ENCODE measurements around the gene RSAD1. TPM values are rescaled to one million over a fixed set of nuclear protein-coding genes. Genes with fewer than 3 reads are reported as not detected.
"Not testable (repeated sequence)": the region's sequence is repeated elsewhere in the genome, so short reads cannot be mapped to it uniquely, and the experiment has no call there.

Gene RSAD1
- total RNA-seq, 1 donor from 2014 or later, result 25.9 TPM

GRCh38 chr17:50471009-50471905, 7.4 kb upstream of the RSAD1 start:
- Mint-ChIP-seq H3K27me3 (ENCODE audit: unreplicated experiment) (peaks cover 22% of the 10 kb centered on the region), H3K9me3 (ENCODE audit: unreplicated experiment) (no peaks in the 10 kb centered on the region), H3K4me1 (ENCODE audit: unreplicated experiment) (peaks cover 5% of the 10 kb centered on the region), H3K36me3 (ENCODE audit: low read depth, unreplicated experiment) (peaks cover 33% of the 10 kb centered on the region), H3K27ac (ENCODE audit: unreplicated experiment) (no peak overlapping the region), H3K4me3 (ENCODE audit: unreplicated experiment) (no peak overlapping the region)
- TF ChIP-seq CTCF (IDR thresholded peaks at IDR 0.05; ENCODE audit: unreplicated experiment), result no peak
- DNase-seq (ENCODE audit: low spot score), result no peak

GRCh38 chr17:50472286-50472685, 6.4 kb upstream of the RSAD1 start:
- peaks cover 5% of the 10 kb centered on the region for H3K4me1 Mint-ChIP-seq (ENCODE audit: unreplicated experiment)
- peaks cover 19% of the 10 kb centered on the region for H3K27me3 Mint-ChIP-seq (ENCODE audit: unreplicated experiment)
- DNase-seq (ENCODE audit: low spot score), result no peak
- H3K4me3 Mint-ChIP-seq (ENCODE audit: unreplicated experiment), result no peak overlapping the region
- H3K36me3 Mint-ChIP-seq (ENCODE audit: low read depth, unreplicated experiment), result peaks cover 36% of the 10 kb centered on the region
- H3K27ac Mint-ChIP-seq (ENCODE audit: unreplicated experiment), result no peak overlapping the region
- H3K9me3 Mint-ChIP-seq (ENCODE audit: unreplicated experiment), result no peaks in the 10 kb centered on the region
- TF ChIP-seq CTCF (IDR thresholded peaks at IDR 0.05; ENCODE audit: unreplicated experiment), result no peak

GRCh38 chr17:50472761-50473161, 5.9 kb upstream of the RSAD1 start:
- not testable (repeated sequence) for H3K9me3 Mint-ChIP-seq (ENCODE audit: unreplicated experiment); H3K4me1 Mint-ChIP-seq (ENCODE audit: unreplicated experiment); DNase-seq (ENCODE audit: low spot score); H3K27ac Mint-ChIP-seq (ENCODE audit: unreplicated experiment); H3K4me3 Mint-ChIP-seq (ENCODE audit: unreplicated experiment)
- Mint-ChIP-seq H3K36me3 (ENCODE audit: low read depth, unreplicated experiment) (peaks cover 34% of the 10 kb centered on the region), H3K27me3 (ENCODE audit: unreplicated experiment) (peaks cover 17% of the 10 kb centered on the region)

- no peaks in the 10 kb centered on the region for H3K9me3 Mint-ChIP-seq (ENCODE audit: unreplicated experiment)
- no peak overlapping the region for H3K4me3 Mint-ChIP-seq (ENCODE audit: unreplicated experiment)
- peaks cover 5% of the 10 kb centered on the region for H3K4me1 Mint-ChIP-seq (ENCODE audit: unreplicated experiment)
- no peak overlapping the region for H3K27ac Mint-ChIP-seq (ENCODE audit: unreplicated experiment)
- peaks cover 34% of the 10 kb centered on the region for H3K36me3 Mint-ChIP-seq (ENCODE audit: low read depth, unreplicated experiment)
- H3K27me3 Mint-ChIP-seq (ENCODE audit: unreplicated experiment), result peaks cover 15% of the 10 kb centered on the region
- TF ChIP-seq CTCF (IDR thresholded peaks at IDR 0.05; ENCODE audit: unreplicated experiment), result no peak
- DNase-seq (ENCODE audit: low spot score), result no peak
These were observed 4.8 kb upstream of the RSAD1 start for GRCh38 chr17:50473901-50474300.

- Mint-ChIP-seq H3K36me3 (ENCODE audit: low read depth, unreplicated experiment) (peaks cover 37% of the 10 kb centered on the region), H3K27ac (ENCODE audit: unreplicated experiment) (no peak overlapping the region), H3K9me3 (ENCODE audit: unreplicated experiment) (no peaks in the 10 kb centered on the region), H3K4me1 (ENCODE audit: unreplicated experiment) (peaks cover 5% of the 10 kb centered on the region), H3K27me3 (ENCODE audit: unreplicated experiment) (peaks cover 19% of the 10 kb centered on the region), H3K4me3 (ENCODE audit: unreplicated experiment) (no peak overlapping the region)
- no peak for TF ChIP-seq CTCF (IDR thresholded peaks at IDR 0.05; ENCODE audit: unreplicated experiment)
- no peak for DNase-seq (ENCODE audit: low spot score)
These were observed 4.1 kb upstream of the RSAD1 start for GRCh38 chr17:50474523-50474922.
